H9 (cell line): Measurements from ENCODE around the gene TMC2. TPM values are rescaled to one million over a fixed set of nuclear protein-coding genes. Genes with fewer than 3 reads are reported as not detected.

Experiments
- DNase-seq: peaks from one replicate; pipeline ENCODE4 v3.0.0-alpha.2; 2017
- H2AFZ ChIP-seq: one replicate; pipeline ENCODE4 v1.6.1; 2013; ENCODE audit warnings: mild to moderate bottlenecking, low read length, control low read depth, moderate library complexity
- H2AK5ac ChIP-seq: 2 replicates; pipeline ENCODE4 v1.6.1; 2013; ENCODE audit warnings: low read length, control low read depth, mixed read lengths; ENCODE audit not compliant: insufficient read length
- H2BK120ac ChIP-seq: one replicate; pipeline ENCODE4 v1.6.1; 2013; ENCODE audit warnings: low read depth, mild to moderate bottlenecking, low read length, control low read depth, inconsistent platforms; ENCODE audit not compliant: poor library complexity, severe bottlenecking
- H2BK12ac ChIP-seq: 2 replicates; pipeline ENCODE4 v1.6.1; 2013; ENCODE audit warnings: low read length, control low read depth, mixed read lengths, low read depth; ENCODE audit not compliant: insufficient read length
- H2BK15ac ChIP-seq: 2 replicates; pipeline ENCODE4 v1.6.1; 2013; ENCODE audit warnings: low read depth, low read length, control low read depth
- H2BK20ac ChIP-seq: one replicate; pipeline ENCODE4 v1.6.1; 2013; ENCODE audit warnings: low read depth, mild to moderate bottlenecking, low read length, control low read depth, inconsistent platforms; ENCODE audit not compliant: poor library complexity, severe bottlenecking
- H2BK5ac ChIP-seq: 2 replicates; pipeline ENCODE4 v1.6.1; 2013; ENCODE audit warnings: low read length, control low read depth, mixed read lengths; ENCODE audit not compliant: insufficient read length
- H3K14ac ChIP-seq: 2 replicates; pipeline ENCODE4 v1.6.1; 2013; ENCODE audit warnings: low read length, control low read depth; ENCODE audit not compliant: insufficient read depth
- H3K18ac ChIP-seq: 2 replicates; pipeline ENCODE4 v1.6.1; 2013; ENCODE audit warnings: low read depth, mild to moderate bottlenecking, mixed read lengths, low read length, control low read depth; ENCODE audit not compliant: insufficient read length
- H3K23ac ChIP-seq: 2 replicates; pipeline ENCODE4 v1.6.1; 2013; ENCODE audit warnings: low read length, control low read depth, mixed read lengths, low read depth; ENCODE audit not compliant: insufficient read length
- H3K23me2 ChIP-seq: 2 replicates; pipeline ENCODE4 v1.6.1; 2013; ENCODE audit warnings: low read depth, mild to moderate bottlenecking, mixed read lengths, low read length, control low read depth; ENCODE audit not compliant: insufficient read length, poor library complexity, severe bottlenecking
- H3K27ac ChIP-seq: 2 replicates; pipeline ENCODE4 v1.5.1; 2013; ENCODE audit warnings: low read length, control low read depth, mixed read lengths, low read depth; ENCODE audit not compliant: insufficient read length
- H3K27me3 ChIP-seq: 2 replicates; pipeline ENCODE4 v1.6.1; 2013; ENCODE audit warnings: low read length, control low read depth, inconsistent platforms; ENCODE audit not compliant: insufficient read depth
- H3K4ac ChIP-seq: 2 replicates; pipeline ENCODE4 v1.6.1; 2013; ENCODE audit warnings: low read depth, mild to moderate bottlenecking, control low read depth, inconsistent platforms, low read length, moderate library complexity
- H3K4me1 ChIP-seq: 2 replicates; pipeline ENCODE4 v1.6.1; 2013; ENCODE audit warnings: low read length, control low read depth, inconsistent platforms; ENCODE audit not compliant: insufficient read depth
- H3K4me2 ChIP-seq: 2 replicates; pipeline ENCODE4 v1.6.1; 2013; ENCODE audit warnings: low read length, control low read depth, mixed read lengths; ENCODE audit not compliant: insufficient read length, insufficient read depth
- H3K56ac ChIP-seq: 2 replicates; pipeline ENCODE4 v1.6.1; 2013; ENCODE audit warnings: low read depth, mild to moderate bottlenecking, mixed read lengths, low read length, control low read depth; ENCODE audit not compliant: insufficient read length
- H3K79me1 ChIP-seq: 2 replicates; pipeline ENCODE4 v1.6.1; 2013; ENCODE audit warnings: low read depth, mild to moderate bottlenecking, moderate library complexity, low read length, control low read depth, inconsistent platforms; ENCODE audit not compliant: insufficient read depth, poor library complexity, severe bottlenecking
- H3K79me2 ChIP-seq: 2 replicates; pipeline ENCODE4 v1.6.1; 2013; ENCODE audit warnings: low read length, control low read depth, inconsistent platforms; ENCODE audit not compliant: insufficient read depth
- H3K9ac ChIP-seq: 2 replicates; pipeline ENCODE4 v1.6.1; 2013; ENCODE audit warnings: low read length, control low read depth, mixed read lengths; ENCODE audit not compliant: insufficient read length; ENCODE audit errors: extremely low read depth
- H3K9me3 ChIP-seq: one replicate; pipeline ENCODE4 v1.6.1; 2013; ENCODE audit warnings: low read depth, low read length, inconsistent platforms; ENCODE audit not compliant: control insufficient read depth
- H3T11ph ChIP-seq: one replicate; pipeline ENCODE4 v1.6.1; 2013; ENCODE audit warnings: mild to moderate bottlenecking, low read length, control low read depth, inconsistent platforms
- H4K20me1 ChIP-seq: one replicate; pipeline ENCODE4 v1.6.1; 2013; ENCODE audit not compliant: control insufficient read depth, insufficient read length, insufficient read depth
- H4K5ac ChIP-seq: 2 replicates; pipeline ENCODE4 v1.6.1; 2013; ENCODE audit warnings: low read depth, mild to moderate bottlenecking, mixed read lengths, low read length, control low read depth; ENCODE audit not compliant: insufficient read length
- H4K8ac ChIP-seq: replicated peaks from 2 replicates; pipeline ENCODE4 v1.6.1; 2013; ENCODE audit warnings: low read length, control low read depth, mixed read lengths, low read depth; ENCODE audit not compliant: insufficient read length
- H4K91ac ChIP-seq: 2 replicates; pipeline ENCODE4 v1.6.1; 2013; ENCODE audit warnings: low read depth, mild to moderate bottlenecking, moderate library complexity, mixed read lengths, low read length, control low read depth; ENCODE audit not compliant: insufficient read length
- H3K27ac Mint-ChIP-seq, 3 experiments: 2 replicates in 2 of 3; 3 replicates in 1 of 3; pipeline ENCODE4 v1.8.0; 2020 to 2021; ENCODE audit warnings: mixed read lengths in 3 of 3, mild to moderate bottlenecking in 1 of 3, moderate library complexity in 1 of 3
- H3K27me3 Mint-ChIP-seq: 2 replicates; pipeline ENCODE4 v1.8.0; 2021; ENCODE audit warnings: low read depth, mild to moderate bottlenecking, moderate library complexity, mixed read lengths
- H3K36me3 Mint-ChIP-seq, 3 experiments: 2 replicates in 2 of 3; 3 replicates in 1 of 3; pipeline ENCODE4 v1.8.0; 2020 to 2021; ENCODE audit warnings: low read depth in 3 of 3, mixed read lengths in 3 of 3; ENCODE audit not compliant: insufficient read depth in 1 of 3
- H3K4me1 Mint-ChIP-seq, 2 experiments: 2 replicates each; pipeline ENCODE4 v1.8.0; 2020; ENCODE audit warnings: mixed read lengths in 2 of 2
- H3K4me3 Mint-ChIP-seq, 2 experiments: 2 replicates in 1 of 2; 3 replicates in 1 of 2; pipeline ENCODE4 v1.8.0; 2020 to 2021; ENCODE audit warnings: mild to moderate bottlenecking in 2 of 2, mixed read lengths in 2 of 2, moderate library complexity in 1 of 2
- H3K9me3 Mint-ChIP-seq, 2 experiments: 2 replicates in 1 of 2; 3 replicates in 1 of 2; pipeline ENCODE4 v1.8.0; 2020; ENCODE audit warnings: mild to moderate bottlenecking in 2 of 2, mixed read lengths in 2 of 2, moderate library complexity in 1 of 2
- WGBS: extraction: QIAGEN DNeasy Blood & Tissue Kit; methylation state at CpG from one replicate; pipeline ENCODE4 v1.1.7; 2013; ENCODE audit warnings: missing lambda C conversion rate, low lambda C conversion rate, mixed read lengths; ENCODE audit not compliant: insufficient read length; ENCODE audit errors: extremely low coverage; 5-methylcytosine and 5-hydroxymethylcytosine counted together
- total RNA-seq: library from RNA; stranded (reverse); gene quantifications from 2 replicates; pipeline ENCODE4 v1.2.1, GENCODE V29; 2021
- TF ChIP-seq, protein P1 (sequence below): fragments of 200-600 bp; sonication (generic); conservative IDR thresholded peaks from 3 replicates; pipeline ENCODE4 v1.8.0; 2021; ENCODE audit warnings: antibody characterized with exemption, mild to moderate bottlenecking

Gene TMC2
- total RNA-seq, 1 experiment from 2014 or later: not detected

DNA sequence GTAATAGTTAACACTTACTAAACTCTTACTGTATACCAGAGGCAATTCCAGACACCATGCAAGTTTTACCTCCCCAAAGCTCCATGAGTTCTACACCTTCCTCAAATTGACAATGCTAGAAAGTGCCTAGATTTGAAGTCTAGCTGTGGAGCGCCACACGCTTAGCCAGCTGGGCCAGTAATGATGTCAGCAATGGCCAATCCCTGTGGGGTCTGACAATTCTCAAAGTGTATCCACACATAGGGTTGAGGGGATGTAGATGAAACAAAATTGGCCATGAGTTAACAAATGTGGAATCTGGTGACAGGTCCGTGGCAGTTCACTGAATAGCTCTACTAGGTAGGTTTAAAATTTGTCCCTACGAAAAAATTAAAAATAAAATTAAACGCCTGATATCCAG lies 28.9 kb upstream of the TMC2 start:
- H3K9ac ChIP-seq: no peak overlapping the region

More for the DNA sequence above, 28.9 kb upstream of the TMC2 start:
- TF ChIP-seq, protein P1, sequence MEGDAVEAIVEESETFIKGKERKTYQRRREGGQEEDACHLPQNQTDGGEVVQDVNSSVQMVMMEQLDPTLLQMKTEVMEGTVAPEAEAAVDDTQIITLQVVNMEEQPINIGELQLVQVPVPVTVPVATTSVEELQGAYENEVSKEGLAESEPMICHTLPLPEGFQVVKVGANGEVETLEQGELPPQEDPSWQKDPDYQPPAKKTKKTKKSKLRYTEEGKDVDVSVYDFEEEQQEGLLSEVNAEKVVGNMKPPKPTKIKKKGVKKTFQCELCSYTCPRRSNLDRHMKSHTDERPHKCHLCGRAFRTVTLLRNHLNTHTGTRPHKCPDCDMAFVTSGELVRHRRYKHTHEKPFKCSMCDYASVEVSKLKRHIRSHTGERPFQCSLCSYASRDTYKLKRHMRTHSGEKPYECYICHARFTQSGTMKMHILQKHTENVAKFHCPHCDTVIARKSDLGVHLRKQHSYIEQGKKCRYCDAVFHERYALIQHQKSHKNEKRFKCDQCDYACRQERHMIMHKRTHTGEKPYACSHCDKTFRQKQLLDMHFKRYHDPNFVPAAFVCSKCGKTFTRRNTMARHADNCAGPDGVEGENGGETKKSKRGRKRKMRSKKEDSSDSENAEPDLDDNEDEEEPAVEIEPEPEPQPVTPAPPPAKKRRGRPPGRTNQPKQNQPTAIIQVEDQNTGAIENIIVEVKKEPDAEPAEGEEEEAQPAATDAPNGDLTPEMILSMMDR: no peak
- H3K27ac Mint-ChIP-seq: no peak overlapping the region
- no peak overlapping the region for H2AFZ ChIP-seq
- H2BK15ac ChIP-seq: no peak overlapping the region
- no peak overlapping the region for H4K5ac ChIP-seq
- H3K4ac ChIP-seq: no peak overlapping the region
- peak overlapping the region; percentile 95 to 99; a peak in 2 of 5 replicates for H3K4me3 Mint-ChIP-seq
- no peaks in the 10 kb centered on the region for H3K36me3 Mint-ChIP-seq
- no peaks in the 10 kb centered on the region for H4K20me1 ChIP-seq
- no peak overlapping the region for H4K8ac ChIP-seq
- H4K91ac ChIP-seq: no peak overlapping the region
- H2BK12ac ChIP-seq: no peak overlapping the region
- no peak overlapping the region for H3K14ac ChIP-seq
- no peaks in the 10 kb centered on the region for H3K79me1 ChIP-seq
- no peak overlapping the region for H3K56ac ChIP-seq
- no peaks in the 10 kb centered on the region for H3K4me1 ChIP-seq
- H2AK5ac ChIP-seq: no peak overlapping the region
- WGBS: no CpG with 5 or more reads among the region's 5 CpGs
- peaks cover 0 to 7% of the 10 kb centered on the region in 2 experiments; a peak in 1 of 5 replicates for H3K9me3 Mint-ChIP-seq
- peaks cover 66% of the 10 kb centered on the region for H3K27me3 Mint-ChIP-seq
- no peak for DNase-seq
- no peak overlapping the region for H3K23ac ChIP-seq
- H3K4me1 Mint-ChIP-seq: peaks cover 11 to 13% of the 10 kb centered on the region in 2 experiments
- no peak overlapping the region for H2BK20ac ChIP-seq
- H3K9me3 ChIP-seq: no peaks in the 10 kb centered on the region
- no peak overlapping the region for H3T11ph ChIP-seq
- peaks cover 34% of the 10 kb centered on the region for H3K27me3 ChIP-seq
- no peak overlapping the region for H3K18ac ChIP-seq
- H3K27ac ChIP-seq: no peak overlapping the region
- H3K79me2 ChIP-seq: no peaks in the 10 kb centered on the region
- H2BK5ac ChIP-seq: no peak overlapping the region
- no peak overlapping the region for H3K4me2 ChIP-seq
- H2BK120ac ChIP-seq: no peak overlapping the region
- peaks cover 12% of the 10 kb centered on the region for H3K23me2 ChIP-seq
